GM12874 (cell line): Measurements from ENCODE around the gene CEP72.

ENCODE experiments used
- TF ChIP-seq, protein P1 (sequence below): IDR thresholded peaks from 2 replicates; pipeline ENCODE4 v1.5.1; 2011; ENCODE audit warnings: low read depth, mild to moderate bottlenecking, control low read depth, low read length, moderate library complexity; ENCODE audit not compliant: insufficient read depth

The CEP72 gene

DNA sequence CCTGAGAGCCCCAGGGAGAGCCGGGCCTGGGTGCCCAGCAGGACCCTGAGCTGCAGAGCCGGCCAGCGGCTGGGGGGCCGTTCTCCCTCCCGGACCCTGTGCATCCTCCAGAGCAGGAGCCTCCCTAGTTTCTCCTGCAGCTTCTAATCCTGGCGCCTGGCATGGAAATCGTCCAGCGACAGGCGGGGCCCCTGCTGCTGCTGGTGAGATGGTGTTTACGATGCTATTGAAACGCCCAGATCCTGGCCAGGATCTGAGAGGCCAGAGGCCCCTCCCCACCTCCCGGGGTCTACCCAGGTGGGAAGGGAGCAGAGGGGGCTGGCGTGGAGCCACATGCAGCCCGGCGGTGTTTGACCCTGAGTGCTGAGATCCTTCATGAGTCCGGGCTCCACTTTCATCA, 38.2 kb upstream of the CEP72 start:
- TF ChIP-seq, protein P1, sequence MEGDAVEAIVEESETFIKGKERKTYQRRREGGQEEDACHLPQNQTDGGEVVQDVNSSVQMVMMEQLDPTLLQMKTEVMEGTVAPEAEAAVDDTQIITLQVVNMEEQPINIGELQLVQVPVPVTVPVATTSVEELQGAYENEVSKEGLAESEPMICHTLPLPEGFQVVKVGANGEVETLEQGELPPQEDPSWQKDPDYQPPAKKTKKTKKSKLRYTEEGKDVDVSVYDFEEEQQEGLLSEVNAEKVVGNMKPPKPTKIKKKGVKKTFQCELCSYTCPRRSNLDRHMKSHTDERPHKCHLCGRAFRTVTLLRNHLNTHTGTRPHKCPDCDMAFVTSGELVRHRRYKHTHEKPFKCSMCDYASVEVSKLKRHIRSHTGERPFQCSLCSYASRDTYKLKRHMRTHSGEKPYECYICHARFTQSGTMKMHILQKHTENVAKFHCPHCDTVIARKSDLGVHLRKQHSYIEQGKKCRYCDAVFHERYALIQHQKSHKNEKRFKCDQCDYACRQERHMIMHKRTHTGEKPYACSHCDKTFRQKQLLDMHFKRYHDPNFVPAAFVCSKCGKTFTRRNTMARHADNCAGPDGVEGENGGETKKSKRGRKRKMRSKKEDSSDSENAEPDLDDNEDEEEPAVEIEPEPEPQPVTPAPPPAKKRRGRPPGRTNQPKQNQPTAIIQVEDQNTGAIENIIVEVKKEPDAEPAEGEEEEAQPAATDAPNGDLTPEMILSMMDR, result no peak

DNA sequence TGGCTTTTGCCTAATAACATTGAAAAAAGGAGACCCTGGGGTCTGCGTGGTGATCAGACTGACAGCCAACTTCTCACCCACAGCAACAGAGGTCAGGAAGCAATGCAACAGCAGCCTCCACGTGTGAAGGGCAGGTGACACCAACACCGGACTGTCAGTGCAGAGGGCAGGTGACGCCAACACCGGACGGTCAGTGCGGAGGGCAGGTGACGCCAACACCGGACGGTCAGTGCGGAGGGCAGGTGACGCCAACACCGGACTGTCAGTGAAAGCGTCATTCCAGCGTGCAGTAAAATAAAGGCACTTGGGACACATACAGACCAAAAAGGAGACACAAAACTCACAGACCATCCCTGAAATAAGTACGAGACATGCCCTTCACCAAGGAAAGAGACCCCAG, 37.2 kb upstream of the CEP72 start:
- TF ChIP-seq, protein P1, result no peak

DNA sequence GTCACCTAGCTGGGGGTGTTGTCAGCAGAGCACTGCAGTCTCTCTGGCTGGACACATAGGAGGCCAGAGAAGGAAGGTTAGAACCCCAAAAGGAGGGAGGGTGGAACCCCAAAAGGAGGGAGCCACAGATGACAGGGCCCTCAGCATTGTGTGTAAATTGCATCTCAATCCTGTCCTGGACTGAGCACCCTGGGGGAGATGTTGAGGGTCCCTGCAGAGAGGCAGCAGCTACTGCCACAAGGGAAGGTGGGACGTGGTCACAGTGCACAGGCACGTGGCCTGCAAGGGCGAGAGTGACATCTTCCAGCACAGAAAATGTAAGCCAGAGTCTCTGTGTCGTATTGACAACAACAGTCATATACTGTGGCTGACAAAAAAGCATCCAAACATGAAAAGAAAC, 36.5 kb upstream of the CEP72 start:
- TF ChIP-seq, protein P1, result no peak

DNA sequence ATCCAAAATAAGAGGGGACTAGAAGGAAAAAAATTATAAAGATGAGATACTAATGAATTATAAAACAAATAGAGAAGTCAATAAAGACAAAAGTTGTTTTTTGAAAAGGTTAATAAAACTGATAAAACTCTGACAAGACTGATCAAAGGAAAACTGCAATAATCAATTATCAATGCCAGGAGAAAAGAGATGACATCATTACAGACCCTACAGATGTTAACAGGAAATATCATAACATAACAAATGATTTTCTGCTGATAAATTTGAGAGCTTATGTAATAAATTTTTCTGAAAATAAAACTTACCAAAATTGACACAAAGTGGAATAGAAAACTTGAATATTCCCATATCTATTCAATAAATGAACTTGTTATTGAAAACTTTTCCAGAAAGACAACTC, 34.3 kb upstream of the CEP72 start:
- TF ChIP-seq, protein P1, result no peak

DNA sequence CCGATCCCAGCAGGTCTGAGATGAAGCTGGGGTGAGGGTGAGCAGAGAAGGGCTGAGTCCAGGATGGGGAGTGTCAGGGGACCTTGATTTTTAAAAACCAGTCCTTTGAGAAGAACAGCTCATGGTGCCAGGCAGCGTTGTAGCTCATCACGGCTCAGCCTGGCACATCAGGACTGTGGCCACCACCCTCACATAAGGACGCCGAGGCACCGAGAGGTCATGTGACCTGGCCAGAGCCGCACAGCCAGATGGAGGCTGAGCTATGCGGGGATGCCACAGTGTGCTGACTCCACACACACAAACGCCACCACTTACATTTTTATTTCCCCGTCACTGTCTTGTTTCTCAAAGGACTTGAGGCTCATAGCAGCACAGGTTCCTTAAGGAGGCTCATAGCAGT, 32.9 kb upstream of the CEP72 start:
- TF ChIP-seq, protein P1, result no peak

DNA sequence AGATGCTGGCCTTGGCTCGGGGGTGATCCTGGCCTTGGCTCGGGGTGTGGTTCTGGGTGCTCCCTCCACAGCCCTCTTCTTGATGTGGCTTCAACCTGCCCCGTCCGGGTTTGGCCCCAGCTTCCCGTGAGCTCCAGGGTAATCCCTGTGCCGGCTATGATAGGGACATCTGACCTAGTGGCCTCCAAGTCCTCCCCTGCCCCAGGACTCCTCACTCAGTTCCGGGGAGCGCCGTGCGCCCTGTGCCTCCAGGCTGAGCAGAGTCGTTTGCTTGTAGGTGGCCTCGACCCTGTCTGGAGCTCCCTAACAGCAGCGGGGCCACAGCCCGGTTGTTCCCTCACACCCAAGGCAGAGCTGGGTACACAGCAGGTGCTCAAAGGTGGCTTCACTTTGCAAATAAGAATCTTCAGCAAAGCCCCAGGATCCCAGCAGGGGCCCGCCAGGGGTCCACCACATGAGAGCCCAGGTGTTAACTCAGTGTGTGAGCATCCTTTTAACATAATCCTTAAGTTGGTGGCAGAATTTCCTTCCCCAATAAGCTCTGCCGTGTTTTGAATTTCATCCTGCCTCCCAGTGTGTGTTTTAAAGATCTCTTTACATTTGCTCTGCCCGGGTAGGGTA, 32.3 kb upstream of the CEP72 start:
- TF ChIP-seq, protein P1, result no peak

DNA sequence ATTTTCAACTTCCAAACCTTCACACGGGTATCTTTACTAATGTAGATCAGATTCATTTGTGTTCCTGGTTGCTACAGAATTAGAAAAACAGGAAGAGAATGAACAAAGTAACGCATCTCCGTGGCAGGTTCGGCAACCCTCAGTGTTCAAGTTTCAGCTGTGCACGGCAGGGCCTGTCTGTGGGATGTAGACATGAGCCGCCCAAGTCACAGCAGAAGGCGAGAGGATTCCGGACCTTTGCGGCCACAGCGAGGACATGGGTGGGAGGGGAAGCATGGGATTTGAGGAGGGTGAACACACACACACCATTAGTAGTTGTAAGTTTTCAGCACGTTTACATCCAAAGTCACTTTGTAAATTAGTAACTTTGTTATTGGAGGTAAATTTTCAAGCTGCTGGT, 31.7 kb upstream of the CEP72 start:
- TF ChIP-seq, protein P1, result no peak
